ENCODE measurements around the gene FBXO42.

GRCh38 chr1:16199157-16199501 is 153.2 kb downstream of the FBXO42 start:
- TF ChIP-seq, protein P1, sequence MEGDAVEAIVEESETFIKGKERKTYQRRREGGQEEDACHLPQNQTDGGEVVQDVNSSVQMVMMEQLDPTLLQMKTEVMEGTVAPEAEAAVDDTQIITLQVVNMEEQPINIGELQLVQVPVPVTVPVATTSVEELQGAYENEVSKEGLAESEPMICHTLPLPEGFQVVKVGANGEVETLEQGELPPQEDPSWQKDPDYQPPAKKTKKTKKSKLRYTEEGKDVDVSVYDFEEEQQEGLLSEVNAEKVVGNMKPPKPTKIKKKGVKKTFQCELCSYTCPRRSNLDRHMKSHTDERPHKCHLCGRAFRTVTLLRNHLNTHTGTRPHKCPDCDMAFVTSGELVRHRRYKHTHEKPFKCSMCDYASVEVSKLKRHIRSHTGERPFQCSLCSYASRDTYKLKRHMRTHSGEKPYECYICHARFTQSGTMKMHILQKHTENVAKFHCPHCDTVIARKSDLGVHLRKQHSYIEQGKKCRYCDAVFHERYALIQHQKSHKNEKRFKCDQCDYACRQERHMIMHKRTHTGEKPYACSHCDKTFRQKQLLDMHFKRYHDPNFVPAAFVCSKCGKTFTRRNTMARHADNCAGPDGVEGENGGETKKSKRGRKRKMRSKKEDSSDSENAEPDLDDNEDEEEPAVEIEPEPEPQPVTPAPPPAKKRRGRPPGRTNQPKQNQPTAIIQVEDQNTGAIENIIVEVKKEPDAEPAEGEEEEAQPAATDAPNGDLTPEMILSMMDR (IDR thresholded peaks at IDR 0.05; ENCODE audit: insufficient read depth, low read depth, low read length) = no peak
- no peak for TF ChIP-seq EZH2 (IDR thresholded peaks at IDR 0.05; ENCODE audit: insufficient read depth, low read length)

All from astrocyte (in vitro differentiated cells and primary cell).